PFSK-1 (cell line): ENCODE data around the gene RDX.

Experiments
- FOXP2 ChIP-seq: optimal IDR thresholded peaks from 2 replicates; pipeline ENCODE3; 2011; ENCODE audit warnings: borderline replicate concordance, control low read depth, inconsistent platforms; ENCODE audit not compliant: insufficient read depth; ENCODE audit errors: extremely low read length, extremely low read depth
- POLR2AphosphoS5 ChIP-seq: IDR thresholded peaks from 2 replicates; pipeline ENCODE4 v1.6.1; 2012; ENCODE audit warnings: low read depth, mild to moderate bottlenecking, control low read depth, low read length, moderate library complexity
- REST ChIP-seq, 2 experiments: IDR thresholded peaks; 2 replicates each; pipeline versions ENCODE4 v1.6.1 to v1.8.0; 2011 to 2012; ENCODE audit warnings: low read depth in 2 of 2, low read length in 2 of 2, control low read depth in 1 of 2, inconsistent platforms in 1 of 2, mild to moderate bottlenecking in 1 of 2, moderate library complexity in 1 of 2; ENCODE audit not compliant: insufficient read depth in 1 of 2
- SIN3A ChIP-seq: IDR thresholded peaks from 2 replicates; pipeline ENCODE4 v1.6.1; 2012; ENCODE audit warnings: mild to moderate bottlenecking, low read length, moderate library complexity, borderline replicate concordance; ENCODE audit not compliant: insufficient read depth
- TAF1 ChIP-seq: IDR thresholded peaks from 2 replicates; pipeline ENCODE4 v1.6.1; 2012; ENCODE audit warnings: low read length, control low read depth, borderline replicate concordance; ENCODE audit not compliant: insufficient read depth

Gene RDX

GRCh38 chr11:110207123-110207522 is 89.3 kb downstream of the RDX start:
- TF ChIP-seq TAF1: no peak
- no peak for TF ChIP-seq REST (IDR thresholded peaks at IDR 0.05; ENCODE audit: insufficient read depth in 1 of 2, low read depth in 2 of 2, low read length in 2 of 2)
- TF ChIP-seq POLR2AphosphoS5: no peak
- TF ChIP-seq FOXP2: no peak
- TF ChIP-seq SIN3A: no peak

- TF ChIP-seq FOXP2: no peak
- TF ChIP-seq TAF1: no peak
- no peak for TF ChIP-seq POLR2AphosphoS5
- TF ChIP-seq SIN3A: no peak
- no peak for TF ChIP-seq REST (IDR thresholded peaks at IDR 0.05; ENCODE audit: insufficient read depth in 1 of 2, low read depth in 2 of 2, low read length in 2 of 2)
These were observed 95.6 kb downstream of the RDX start for GRCh38 chr11:110200836-110201235.

- no peak for TF ChIP-seq FOXP2
- TF ChIP-seq POLR2AphosphoS5: no peak
- TF ChIP-seq SIN3A: no peak
- TF ChIP-seq TAF1: no peak
- TF ChIP-seq REST (IDR thresholded peaks at IDR 0.05; ENCODE audit: insufficient read depth in 1 of 2, low read depth in 2 of 2, low read length in 2 of 2): no peak
These were observed 96.2 kb downstream of the RDX start for GRCh38 chr11:110200241-110200640.

- no peak for TF ChIP-seq POLR2AphosphoS5
These were observed 97.0 kb downstream of the RDX start for GRCh38 chr11:110199184-110199981.

- TF ChIP-seq REST (IDR thresholded peaks at IDR 0.05; ENCODE audit: insufficient read depth in 1 of 2, low read depth in 2 of 2, low read length in 2 of 2) (no peak), POLR2AphosphoS5 (no peak), SIN3A (no peak), FOXP2 (no peak), TAF1 (no peak)
These were observed 98.2 kb downstream of the RDX start for GRCh38 chr11:110198031-110198729.
